ENCODE measurements around the gene IKZF1. TPM values are rescaled to one million over a fixed set of nuclear protein-coding genes. Genes with fewer than 3 reads are reported as not detected.

Gene IKZF1
- total and polyA plus RNA-seq, 2 of the 13 experiments (the other 11 are each of a cell fraction or from before 2014, with no cell fraction given) = not detected

GRCh38 chr7:50370884-50371283 is 66.4 kb downstream of the IKZF1 start:
- Histone ChIP-seq H3K36me3 (replicated peaks in 1 of 2; ENCODE audit: control insufficient read depth in 1 of 2, insufficient read depth in 2 of 2, low read length in 2 of 2) (no peaks in the 10 kb centered on the region), H4K20me1 (ENCODE audit: insufficient read depth, low read length) (no peaks in the 10 kb centered on the region), H3K27ac (ENCODE audit: extremely low read length, insufficient read depth, low read length) (no peak overlapping the region), H2AFZ (ENCODE audit: low read length) (no peak overlapping the region), H3K27me3 (ENCODE audit: control insufficient read depth in 1 of 2, insufficient read depth in 2 of 2, low read length in 2 of 2) (no peaks in the 10 kb centered on the region), H3K9me3 (ENCODE audit: low read length) (peaks cover 18% of the 10 kb centered on the region), H3K9ac (ENCODE audit: insufficient read depth, low read depth, low read length) (no peak overlapping the region), H3K4me1 (ENCODE audit: insufficient read depth, low read length) (no peaks in the 10 kb centered on the region), H3K79me2 (ENCODE audit: insufficient read depth, low read length) (no peaks in the 10 kb centered on the region), H3K4me2 (ENCODE audit: low read depth, low read length) (no peak overlapping the region), H3K4me3 (replicated peaks in 1 of 3; ENCODE audit: insufficient read depth in 1 of 3, low read depth in 2 of 3, low read length in 3 of 3) (no peak overlapping the region)
- BruUV-seq (replicated peaks) = no TSS peak
- 5% methylated on average over 7 of the region's 7 CpGs for WGBS (ENCODE audit: low lambda C conversion rate)
- DNase-seq (ENCODE audit: low spot score) (no peak), ATAC-seq (no peak), FAIRE-seq (no peak)
- intact Hi-C loops (cut with micrococcal nuclease; ENCODE audit: unreplicated experiment) = no loop called here
- CTCF ChIA-PET (ENCODE audit: low intra/inter-chr PET ratio, low total read pairs) = no interaction called here
- POLR2A ChIA-PET = no interaction called here
- TF ChIP-seq NFYB (CRISPR knock-in tag; IDR thresholded peaks at IDR 0.05) (no peak), POLR2A (IDR thresholded peaks at IDR 0.05; ENCODE audit: insufficient read depth in 1 of 2, low read depth in 2 of 2, low read length in 2 of 2) (no peak), NFE2L2 (IDR thresholded peaks at IDR 0.05; ENCODE audit: low read length) (no peak), ZMYM3 (CRISPR knock-in tag; IDR thresholded peaks at IDR 0.05) (no peak), ZNF513 (CRISPR knock-in tag; conservative IDR thresholded peaks at IDR 0.05) (no peak), ZBTB40 (IDR thresholded peaks at IDR 0.05) (no peak), ZBTB40 (CRISPR knock-in tag; IDR thresholded peaks at IDR 0.05) (no peak), FOSL2 (CRISPR knock-in tag; IDR thresholded peaks at IDR 0.05) (no peak), SPEN (CRISPR knock-in tag; IDR thresholded peaks at IDR 0.05; ENCODE audit: low read depth) (no peak), FOXC1 (CRISPR knock-in tag; IDR thresholded peaks at IDR 0.05; ENCODE audit: borderline replicate concordance) (no peak), NR3C1 (CRISPR knock-in tag; IDR thresholded peaks at IDR 0.05) (no peak)
- in situ Hi-C loops (cut with HindIII; ENCODE audit: extremely low pct_ligation_motif_present, low pct_unique_long_range_greater_than_20kb) = no loop called here
